A673 (cell line): ENCODE data around the gene IP6K1. TPM values are rescaled to one million over a fixed set of nuclear protein-coding genes. Genes with fewer than 3 reads are reported as not detected.
A peak's percentile ranks its signal among the peaks of the same experiment; 100 is the strongest.

ENCODE experiments used
- BruUV-seq: library from RNA; stranded (reverse); fragments of 400-500 nt; replicated peaks from 2 replicates; lab custom pipeline; 2021; lab: Mats Ljungman, UMichigan
- CTCF ChIA-PET: fragments of 300-600 bp; sonication (Branson Sonifier 250); formaldehyde crosslinking; loops from one replicate; lab custom pipeline; 2022; ENCODE audit warnings: antibody characterized with exemption; lab: Charles Lee
- POLR2A ChIA-PET: fragments of 300-600 bp; sonication (Branson Sonifier 250); formaldehyde crosslinking; loops from one replicate; lab custom pipeline; 2022; ENCODE audit warnings: antibody characterized with exemption; ENCODE audit not compliant: low non-redundant PET; lab: Charles Lee
- DNase-seq: peaks from one replicate; pipeline ENCODE4 v3.0.0-alpha.2; 2015; ENCODE audit warnings: low spot score
- H3K27ac ChIP-seq: fragments of 200-600 bp; sonication (generic); 2 replicates; pipeline ENCODE4 v1.5.1; 2016; ENCODE audit warnings: mixed run types, low read depth, mild to moderate bottlenecking, mixed read lengths, antibody characterized with exemption, low read length; ENCODE audit not compliant: poor library complexity, severe bottlenecking
- H3K27me3 ChIP-seq: fragments of 200-600 bp; sonication (generic); replicated peaks from 2 replicates; pipeline ENCODE4 v1.6.1; 2017; ENCODE audit warnings: mixed run types, low read depth, mild to moderate bottlenecking, mixed read lengths, antibody characterized with exemption, low read length; ENCODE audit not compliant: insufficient read depth, poor library complexity
- H3K36me3 ChIP-seq: fragments of 200-600 bp; sonication (generic); 2 replicates; pipeline ENCODE4 v1.6.1; 2016; ENCODE audit warnings: mixed run types, mild to moderate bottlenecking, mixed read lengths, antibody characterized with exemption, low read length; ENCODE audit not compliant: insufficient read depth, poor library complexity, severe bottlenecking
- H3K4me1 ChIP-seq: fragments of 200-600 bp; sonication (generic); 2 replicates; pipeline ENCODE4 v1.6.1; 2017; ENCODE audit warnings: mixed run types, mild to moderate bottlenecking, mixed read lengths, antibody characterized with exemption, low read length; ENCODE audit not compliant: insufficient read depth, poor library complexity, severe bottlenecking
- H3K4me3 ChIP-seq: fragments of 200-600 bp; sonication (generic); 2 replicates; pipeline ENCODE4 v1.5.1; 2016; ENCODE audit warnings: low read depth, mixed run types, mild to moderate bottlenecking, mixed read lengths, low read length; ENCODE audit not compliant: poor library complexity, severe bottlenecking
- H3K9me3 ChIP-seq: fragments of 200-600 bp; sonication (generic); 2 replicates; pipeline ENCODE4 v1.6.1; 2016; ENCODE audit warnings: mixed run types, low read depth, mild to moderate bottlenecking, mixed read lengths, antibody characterized with exemption, low read length; ENCODE audit not compliant: poor library complexity, severe bottlenecking
- EZH2 ChIP-seq: fragments of 200-600 bp; sonication (generic); IDR thresholded peaks from 2 replicates; pipeline ENCODE4 v1.6.1; 2017; ENCODE audit warnings: borderline replicate concordance, low read depth, mild to moderate bottlenecking, mixed read lengths, antibody characterized with exemption, low read length; ENCODE audit not compliant: poor library complexity, severe bottlenecking
- intact Hi-C: fragments of 100-400 bp; cut with micrococcal nuclease; formaldehyde crosslinking; loops from one replicate; pipeline ENCODE4 v1.10.0; 2022; ENCODE audit not compliant: unreplicated experiment
- total RNA-seq: library from RNA; stranded (reverse); gene quantifications from 2 replicates; pipeline ENCODE4 v1.2.3, GENCODE V29; 2021
- TF ChIP-seq, protein P1 (sequence below): fragments of 300-800, 200-600 bp; sonication (generic); conservative IDR thresholded peaks from 2 replicates; pipeline ENCODE4 v1.5.1; 2017; ENCODE audit warnings: low read depth, mild to moderate bottlenecking, antibody characterized with exemption, low read length, moderate library complexity, mixed read lengths

IP6K1 gene
- total RNA-seq, 1 experiment from 2014 or later, result 29.0 TPM

DNA sequence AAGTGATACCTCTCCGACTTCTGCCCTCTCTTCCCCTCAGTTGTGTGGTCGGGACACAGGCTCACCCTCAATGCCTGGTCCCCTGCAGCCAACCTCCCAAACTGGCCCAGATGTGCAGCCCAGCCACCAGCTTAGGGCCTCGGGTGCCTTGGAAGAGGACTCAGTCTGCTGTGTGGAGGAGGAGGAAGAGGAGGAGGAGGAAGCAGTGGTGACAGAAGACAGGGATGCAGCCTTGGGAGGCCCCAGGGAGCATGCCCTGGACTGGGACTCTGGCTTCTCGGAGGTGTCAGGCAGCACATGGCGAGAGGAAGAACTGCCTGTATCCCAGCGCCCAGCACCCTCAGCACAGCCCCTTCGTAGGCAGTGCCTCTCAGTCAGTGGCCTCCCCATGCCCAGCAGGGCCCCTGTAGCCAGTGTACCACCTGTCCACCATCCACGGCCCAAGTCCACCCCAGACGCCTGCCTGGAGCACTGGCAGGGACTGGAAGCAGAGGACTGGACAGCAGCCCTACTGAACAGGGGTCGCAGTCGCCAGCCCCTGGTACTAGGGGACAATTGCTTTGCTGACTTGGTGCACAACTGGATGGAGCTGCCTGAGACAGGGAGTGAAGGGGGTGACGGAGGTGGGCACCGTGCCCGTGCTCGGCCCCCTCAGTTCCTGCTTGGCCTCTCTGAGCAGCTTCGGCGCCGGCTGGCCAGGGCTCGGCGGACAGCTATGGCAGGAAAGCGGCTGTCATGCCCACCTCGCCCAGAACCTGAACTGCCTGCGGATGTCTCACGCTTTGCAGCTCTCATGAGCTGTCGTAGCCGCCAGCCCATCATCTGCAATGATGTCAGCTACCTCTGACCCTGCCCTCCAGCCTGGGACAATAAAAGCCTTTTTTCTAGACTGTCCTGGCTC is 18.0 kb upstream of the IP6K1 start:
- intact Hi-C loops, result no loop called here
- Histone ChIP-seq H3K4me1 (peaks cover 37% of the 10 kb centered on the region), H3K27me3 (no peaks in the 10 kb centered on the region), H3K36me3 (peaks cover 2% of the 10 kb centered on the region), H3K27ac (peak overlapping the region; percentile 98), H3K4me3 (peak overlapping the region; percentile 64), H3K9me3 (no peaks in the 10 kb centered on the region)
- ChIA-PET POLR2A (no interaction called here), CTCF (interaction anchor here (1.9 kb wide), 1 partner anchor 35 kb away, joined by 8 read pairs; no protein-coding TSS in a partner anchor)
- TF ChIP-seq EZH2, result no peak
- TF ChIP-seq, protein P1, sequence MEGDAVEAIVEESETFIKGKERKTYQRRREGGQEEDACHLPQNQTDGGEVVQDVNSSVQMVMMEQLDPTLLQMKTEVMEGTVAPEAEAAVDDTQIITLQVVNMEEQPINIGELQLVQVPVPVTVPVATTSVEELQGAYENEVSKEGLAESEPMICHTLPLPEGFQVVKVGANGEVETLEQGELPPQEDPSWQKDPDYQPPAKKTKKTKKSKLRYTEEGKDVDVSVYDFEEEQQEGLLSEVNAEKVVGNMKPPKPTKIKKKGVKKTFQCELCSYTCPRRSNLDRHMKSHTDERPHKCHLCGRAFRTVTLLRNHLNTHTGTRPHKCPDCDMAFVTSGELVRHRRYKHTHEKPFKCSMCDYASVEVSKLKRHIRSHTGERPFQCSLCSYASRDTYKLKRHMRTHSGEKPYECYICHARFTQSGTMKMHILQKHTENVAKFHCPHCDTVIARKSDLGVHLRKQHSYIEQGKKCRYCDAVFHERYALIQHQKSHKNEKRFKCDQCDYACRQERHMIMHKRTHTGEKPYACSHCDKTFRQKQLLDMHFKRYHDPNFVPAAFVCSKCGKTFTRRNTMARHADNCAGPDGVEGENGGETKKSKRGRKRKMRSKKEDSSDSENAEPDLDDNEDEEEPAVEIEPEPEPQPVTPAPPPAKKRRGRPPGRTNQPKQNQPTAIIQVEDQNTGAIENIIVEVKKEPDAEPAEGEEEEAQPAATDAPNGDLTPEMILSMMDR, result no peak
- no peak for DNase-seq
- no TSS peak for BruUV-seq

DNA sequence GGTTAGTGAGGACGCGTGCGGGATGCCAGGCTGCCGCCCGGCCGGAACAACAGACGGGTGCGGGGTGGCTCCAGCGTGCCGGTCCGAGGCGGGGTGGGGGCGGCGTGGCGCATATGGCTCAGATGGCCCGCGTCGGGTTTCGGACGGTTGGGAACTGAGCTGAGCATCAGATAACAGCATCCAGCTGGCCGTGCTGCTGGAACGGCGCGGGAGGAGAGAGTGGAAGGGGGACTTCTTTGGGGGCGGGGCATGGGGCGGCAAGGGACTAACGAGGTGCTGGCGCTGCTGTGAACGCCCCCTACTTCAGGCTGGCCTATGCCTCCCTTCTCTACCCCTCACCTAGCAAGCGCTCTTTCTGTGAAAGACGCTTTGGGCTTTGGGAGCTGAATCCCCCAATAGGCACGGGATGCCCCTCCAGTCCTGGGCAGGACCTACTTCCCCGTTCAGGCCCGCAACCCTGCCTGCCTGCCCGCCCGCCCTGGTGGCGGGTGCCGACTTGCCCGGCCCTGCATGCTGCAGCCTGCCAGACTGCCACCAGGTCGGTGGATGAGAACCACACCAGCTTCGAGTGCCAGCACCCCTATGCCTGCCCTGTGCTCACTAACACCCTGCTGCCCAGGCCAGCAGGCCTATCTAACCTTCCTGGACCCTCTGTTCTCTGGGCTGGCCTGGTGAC is 17.3 kb upstream of the IP6K1 start:
- Histone ChIP-seq H3K4me3 (peak overlapping the region; percentile 64), H3K4me1 (peaks cover 37% of the 10 kb centered on the region), H3K9me3 (no peaks in the 10 kb centered on the region), H3K27me3 (no peaks in the 10 kb centered on the region), H3K36me3 (peaks cover 2% of the 10 kb centered on the region), H3K27ac (peak overlapping the region; percentile 98)
- POLR2A ChIA-PET, result interaction anchor here (0.6 kb wide), 1 partner anchor 35 kb away, joined by 19 read pairs; no protein-coding TSS in a partner anchor
- DNase-seq, result peak; percentile 57
- TF ChIP-seq EZH2, result no peak
- BruUV-seq, result no TSS peak
- CTCF ChIA-PET, result interaction anchor here (0.9 to 3.3 kb wide), 4 partner anchors 34 to 422 kb away, joined by 3 to 39 read pairs (median 4); no protein-coding TSS in a partner anchor
- intact Hi-C loops, result no loop called here

DNA sequence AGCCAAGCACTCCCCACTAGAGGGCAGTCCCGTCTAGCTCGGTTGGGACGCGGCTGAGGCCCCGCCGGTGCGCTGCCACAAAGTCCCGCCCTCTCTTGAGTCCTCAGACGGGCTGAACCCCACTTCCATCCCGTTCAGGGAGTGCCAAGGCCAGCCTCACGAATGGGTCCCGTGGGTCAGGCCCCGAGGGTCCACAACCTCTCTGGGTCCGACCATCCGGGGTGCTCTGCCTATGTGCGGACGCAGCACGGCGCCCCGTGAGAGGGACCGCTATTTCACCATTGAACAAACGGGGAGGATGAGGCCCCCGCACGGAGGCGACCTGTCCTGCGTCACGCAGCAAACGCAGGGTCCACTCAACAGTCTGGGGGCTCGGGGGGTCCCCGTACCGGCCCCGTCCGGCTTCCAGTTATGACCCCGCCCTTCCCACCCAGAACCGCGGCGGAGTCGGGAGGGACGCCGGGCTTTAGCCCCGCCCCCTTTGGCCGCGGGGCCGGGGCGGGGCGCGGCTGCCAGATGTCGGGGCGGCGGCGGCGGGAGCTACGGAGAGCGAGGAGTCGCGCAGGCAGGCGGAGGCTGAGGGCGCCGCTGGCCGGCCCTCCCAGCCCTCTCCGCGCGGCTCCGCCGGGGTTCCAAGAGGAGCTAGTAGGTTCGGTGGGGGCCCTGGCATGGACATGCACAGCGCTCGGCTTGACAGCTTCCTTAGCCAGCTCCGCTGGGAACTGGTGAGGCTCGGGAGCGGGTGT is 16.6 kb upstream of the IP6K1 start, which contains the start of gene INKA1:
Gene INKA1, plus strand, starts transcription at position 543 of the 746 bp plus-strand sequence. Its CDS starts 132 bp downstream, at position 675.
- peak; percentile 81 for DNase-seq
- Histone ChIP-seq H3K27me3 (no peaks in the 10 kb centered on the region), H3K4me1 (peaks cover 37% of the 10 kb centered on the region), H3K27ac (peak within 1 kb of the TSS; percentile 98), H3K36me3 (peaks cover 2% of the 10 kb centered on the region), H3K4me3 (peak within 1 kb of the TSS; percentile 64), H3K9me3 (no peaks in the 10 kb centered on the region)
- intact Hi-C loops, result loop anchor here (1.0 kb wide), 1 partner anchor 36 kb away; no protein-coding TSS in a partner anchor
- ChIA-PET POLR2A (interaction anchor here (0.6 kb wide), 1 partner anchor 36 kb away, joined by 19 read pairs; no protein-coding TSS in a partner anchor), CTCF (interaction anchor here (0.6 to 3.3 kb wide), 6 partner anchors 35 to 525 kb away, joined by 3 to 39 read pairs (median 4); partner anchors contain the start of gene TUSC2)
- no TSS peak for BruUV-seq
- TF ChIP-seq EZH2, result no peak
- TF ChIP-seq, protein P1, result peak; percentile 75
